T47D (cell line): ENCODE data around the gene SIK3.
"Not testable (repeated sequence)": the region's sequence is repeated elsewhere in the genome, so short reads cannot be mapped to it uniquely, and the experiment has no call there.

Experiments used
- DNase-seq, 2 experiments: peaks; one replicate each; pipeline versions ENCODE4 v3.0.0 to v3.0.0-alpha.2; 2011 to 2012; ENCODE audit warnings: low read depth in 1 of 2, low spot score in 1 of 2
- JUND ChIP-seq: IDR thresholded peaks from 2 replicates; pipeline ENCODE4 v1.6.1; 2012; ENCODE audit warnings: low read depth
- in situ Hi-C: cut with HindIII; loops from 2 replicates; pipeline ENCODE4 v1.10.0; 2016; ENCODE audit warnings: low sequenced_read_pairs, low pct_unique_long_range_greater_than_20kb

The SIK3 gene

DNA sequence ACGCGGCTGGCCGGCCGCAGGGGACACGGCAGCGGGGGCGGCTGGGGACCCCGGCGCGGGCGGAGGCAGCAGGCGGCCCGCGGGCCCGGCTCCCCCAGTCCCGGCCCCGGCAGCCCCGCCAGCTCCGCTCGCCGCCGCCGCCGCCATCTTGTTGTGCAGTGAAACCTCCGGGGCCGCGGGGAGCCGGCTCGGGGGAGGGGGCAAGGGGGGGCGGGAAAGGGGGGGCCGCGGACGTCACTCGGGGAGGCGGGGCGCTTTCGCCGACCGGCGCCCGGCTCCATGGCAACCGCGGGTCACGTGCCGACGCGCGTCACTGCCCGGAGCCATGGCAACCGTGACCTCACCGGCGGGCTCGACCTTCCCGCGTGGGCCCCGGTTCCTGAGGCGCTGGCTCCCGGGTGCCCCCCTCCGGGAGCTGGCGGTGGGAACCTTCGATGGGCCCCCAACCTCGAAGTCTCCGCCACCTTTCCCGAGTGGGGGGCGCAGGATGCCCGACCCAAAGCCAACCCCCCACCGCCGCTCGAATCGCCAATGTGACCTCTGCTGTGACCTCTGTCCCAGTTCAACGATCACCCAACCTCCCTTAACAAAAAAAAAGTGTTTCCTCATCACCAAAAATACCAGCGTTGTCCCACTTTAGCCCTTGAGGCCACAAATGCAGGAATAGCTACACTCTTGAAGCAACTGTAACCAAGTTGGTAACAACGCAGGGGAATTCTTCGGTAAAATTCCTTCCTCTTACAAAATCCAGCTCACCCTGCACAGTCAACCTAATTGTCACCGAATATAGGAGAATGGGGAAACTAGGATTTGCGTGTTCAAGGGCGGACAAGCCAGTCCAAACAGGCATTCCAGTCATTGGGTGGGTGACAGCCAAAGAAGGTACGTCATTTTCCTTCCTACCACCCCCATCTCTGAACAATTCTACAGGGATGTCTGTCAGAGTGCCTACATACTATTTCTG lies at the start of gene SIK3:
Gene SIK3 (minus strand): TSS at position 160 of the 964 bp plus-strand sequence. CDS start 13 bp downstream, at position 147.
- in situ Hi-C loops, result no loop called here
- DNase-seq, result peak; percentile 94 to 98
- no peak for TF ChIP-seq JUND

DNA sequence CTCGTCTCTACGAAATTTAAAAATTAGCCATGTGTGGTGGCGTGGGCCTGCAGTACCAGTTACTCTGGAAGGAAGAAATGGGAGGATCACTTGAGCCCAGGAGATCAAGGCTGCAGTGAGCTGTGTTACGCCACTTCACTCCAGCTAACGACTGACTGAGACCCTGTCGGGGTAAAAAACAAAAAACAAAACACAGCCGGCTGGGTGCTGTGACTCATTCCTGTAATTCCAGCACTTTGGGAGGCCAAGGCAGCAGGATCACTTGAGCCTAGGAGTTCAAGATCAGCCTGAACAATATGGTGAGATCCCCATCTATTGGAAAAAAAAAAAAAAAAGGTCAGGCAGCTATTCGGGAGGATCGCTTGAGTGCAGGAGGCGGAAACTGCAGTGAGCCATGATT lies 48.3 kb upstream of the SIK3 start:
- DNase-seq, result no peak
- in situ Hi-C loops, result no loop called here
- no peak for TF ChIP-seq JUND

DNA sequence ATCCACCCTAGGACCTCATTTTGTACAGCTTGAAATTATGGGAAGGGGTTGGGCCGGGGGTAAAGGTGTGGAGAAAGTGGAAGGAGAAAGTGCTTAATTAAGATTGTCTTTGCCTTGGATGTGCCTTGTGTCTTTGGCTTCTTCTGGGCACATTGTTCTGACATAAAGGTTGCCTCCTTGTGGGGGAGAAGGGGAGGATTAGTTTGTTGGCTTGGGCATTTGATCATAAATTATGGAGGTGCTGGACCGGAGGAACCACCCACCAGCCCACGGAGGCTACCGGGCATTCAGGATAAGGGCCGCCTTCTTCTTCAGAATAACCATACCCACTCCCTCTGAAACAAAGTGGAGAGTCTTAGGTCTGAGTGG lies 47.1 kb upstream of the SIK3 start:
- no peak for TF ChIP-seq JUND
- in situ Hi-C loops, result no loop called here
- DNase-seq, result peak; percentile 75

DNA sequence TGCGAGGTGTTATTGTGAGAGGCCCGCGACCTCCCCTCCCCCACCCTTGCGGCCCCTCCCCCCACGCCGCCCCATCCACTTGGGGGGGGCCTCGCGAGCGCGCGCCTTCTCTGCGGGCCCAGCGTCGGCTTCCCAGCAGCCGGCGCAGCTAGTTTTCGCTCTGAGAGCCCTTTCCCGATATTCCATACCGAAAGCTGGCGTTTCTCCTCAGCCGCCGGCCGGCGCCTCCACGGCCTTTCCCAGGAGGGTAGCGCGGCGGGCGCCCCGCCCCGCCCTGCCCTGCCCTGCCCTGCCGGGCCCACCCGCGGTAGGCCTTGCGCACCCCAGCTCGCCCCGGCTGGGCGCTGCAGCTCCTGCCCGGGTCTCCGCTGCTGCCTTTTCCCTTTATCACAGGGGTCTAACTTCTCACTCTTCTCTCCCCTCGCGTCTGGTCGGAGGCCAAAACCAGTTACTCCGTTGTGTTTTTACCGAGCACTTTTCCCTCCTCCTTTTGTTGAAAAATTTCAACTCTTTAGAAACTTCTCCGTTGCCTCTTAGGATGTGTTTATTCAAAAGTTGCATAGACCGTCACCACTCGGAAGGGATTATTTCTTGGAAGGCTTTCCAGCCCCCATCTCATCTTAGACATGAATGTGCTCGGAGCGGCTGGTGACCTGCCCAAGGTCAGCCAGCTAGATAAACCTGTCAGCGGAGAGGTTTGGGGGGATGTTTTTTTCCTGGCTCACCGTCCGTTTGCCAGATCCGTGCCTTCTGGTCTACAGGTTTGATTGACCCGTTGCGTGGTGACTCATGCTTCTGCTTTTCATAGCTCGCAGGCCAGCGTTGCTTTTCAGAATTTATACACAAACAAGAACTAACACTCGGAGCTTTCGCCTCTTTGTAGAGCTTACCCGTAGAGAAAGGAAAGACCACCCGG lies 46.5 kb upstream of the SIK3 start:
- DNase-seq, result peak; percentile 54 to 66
- 0 out of 2 replicates have a peak, but pooled peaks have one; percentile 12 for TF ChIP-seq JUND
- in situ Hi-C loops, result no loop called here

DNA sequence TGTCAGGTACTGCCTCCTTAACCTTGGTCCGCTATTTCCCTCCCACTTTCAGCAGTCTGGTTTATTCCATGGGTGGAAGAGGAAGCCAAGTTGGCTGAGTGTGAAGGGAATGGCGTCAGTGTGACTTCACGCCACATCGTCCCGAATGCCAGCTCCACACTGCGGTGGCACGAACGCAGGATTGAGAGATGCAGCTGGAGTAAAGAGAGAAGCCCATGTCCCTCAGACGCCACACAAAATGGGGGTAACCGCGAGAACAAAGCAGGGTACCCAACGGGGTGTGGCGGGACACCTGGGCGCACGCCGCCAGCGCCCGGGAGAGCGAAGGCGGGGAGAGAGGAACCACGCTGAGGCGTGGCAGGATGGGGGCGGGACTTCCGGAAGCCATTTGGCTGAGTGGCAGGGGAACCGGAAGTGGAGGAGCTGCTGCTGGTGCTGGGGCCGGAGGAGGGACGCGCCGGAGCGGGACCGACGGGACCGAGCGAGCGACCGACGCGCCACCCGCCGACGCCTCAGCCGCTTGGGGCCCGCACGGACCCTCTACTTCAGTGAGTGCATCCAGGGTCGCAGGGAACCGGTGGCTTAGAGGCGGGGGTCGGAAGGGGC lies 45.7 kb upstream of the SIK3 start, which contains the start of gene PAFAH1B2:
Gene PAFAH1B2 (plus strand): TSS at position 417 of the 606 bp plus-strand sequence. CDS start 8,161 bp downstream, outside the sequence.
- peak; percentile 96 to 98 for DNase-seq
- in situ Hi-C loops, result no loop called here
- no peak for TF ChIP-seq JUND

DNA sequence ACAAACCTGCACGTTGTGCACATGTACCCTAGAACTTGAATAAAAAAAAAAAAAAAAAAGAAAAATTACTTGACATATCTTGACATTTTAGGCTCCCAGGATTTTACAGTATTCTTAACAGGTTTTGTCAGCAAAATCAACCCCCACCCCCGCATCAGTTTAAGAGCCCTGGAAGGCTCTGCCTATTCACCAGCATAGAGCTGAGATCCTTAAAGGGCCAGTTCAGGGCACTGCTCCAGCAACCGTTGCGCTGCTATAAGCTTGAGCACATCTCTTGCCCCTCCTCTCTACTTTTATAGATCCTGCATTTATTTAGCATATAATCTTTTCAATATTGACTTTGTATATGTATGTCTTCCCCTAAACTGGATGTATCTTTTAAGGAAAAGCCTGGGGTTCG lies 45.2 kb upstream of the SIK3 start:
- TF ChIP-seq JUND, result no peak
- in situ Hi-C loops, result no loop called here
- DNase-seq, result peak; percentile 57 to 64

DNA sequence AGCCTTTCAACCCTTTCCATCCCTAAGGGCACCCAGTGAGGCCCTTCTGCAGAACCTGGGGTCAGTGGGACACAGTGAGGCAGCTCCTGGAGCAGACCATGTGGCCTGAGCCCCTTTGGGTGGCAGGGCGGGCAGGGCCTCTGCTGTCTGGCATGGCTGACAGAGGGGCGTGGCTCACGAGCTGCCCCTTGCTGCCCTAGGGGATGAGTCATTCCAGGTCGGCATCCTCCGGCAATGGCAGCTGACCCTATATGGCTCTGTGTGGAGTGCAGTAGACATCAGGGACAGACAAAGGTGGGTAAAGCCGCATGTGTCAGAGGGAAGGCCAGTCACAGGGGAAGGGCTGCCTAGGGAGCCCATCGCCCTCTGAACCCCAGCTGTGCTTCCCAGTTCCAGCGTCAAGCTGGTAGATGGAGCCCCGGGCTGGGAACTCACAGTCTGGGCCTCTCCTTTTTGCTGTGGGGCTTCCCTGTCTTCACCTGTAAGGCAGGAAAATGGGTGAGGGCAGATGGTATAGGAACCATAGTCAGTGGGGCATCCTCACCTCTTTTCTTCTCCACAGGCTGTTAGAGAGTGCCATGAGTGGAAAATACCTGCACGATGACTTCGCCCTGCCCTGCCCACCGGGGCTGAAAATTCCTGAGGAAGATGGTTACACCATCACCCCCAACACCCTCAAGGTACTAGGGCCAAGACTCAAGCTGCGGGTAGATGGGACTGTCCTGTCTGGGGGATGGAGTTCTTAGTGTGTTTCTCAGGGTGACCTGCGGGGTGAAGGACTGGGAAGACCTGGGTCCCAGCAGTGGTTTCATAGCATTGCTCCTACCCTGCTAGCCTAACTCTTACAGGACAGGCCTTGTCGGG lies 39.2 kb upstream of the SIK3 start:
- in situ Hi-C loops, DNase-seq: not testable (repeated sequence)

DNA sequence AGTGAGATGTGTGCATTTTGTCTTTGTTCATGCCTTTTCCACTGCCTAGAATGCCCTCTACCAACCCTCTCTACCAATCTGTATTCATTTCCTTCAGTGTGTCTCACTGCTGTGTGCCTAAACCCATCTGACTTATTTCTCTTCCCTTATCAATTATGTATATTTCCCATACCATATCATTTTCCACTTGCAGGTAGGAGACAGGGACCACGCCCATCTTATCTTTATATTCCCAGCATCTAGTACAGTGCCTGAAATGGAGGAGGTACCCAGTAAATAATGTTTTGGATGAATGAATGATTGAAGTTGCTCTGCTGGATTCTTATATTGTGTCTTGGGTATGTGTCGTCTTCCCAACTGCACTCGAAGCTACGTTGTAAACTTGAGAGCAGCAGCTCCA lies 36.8 kb upstream of the SIK3 start:
- in situ Hi-C loops, DNase-seq: not testable (repeated sequence)

DNA sequence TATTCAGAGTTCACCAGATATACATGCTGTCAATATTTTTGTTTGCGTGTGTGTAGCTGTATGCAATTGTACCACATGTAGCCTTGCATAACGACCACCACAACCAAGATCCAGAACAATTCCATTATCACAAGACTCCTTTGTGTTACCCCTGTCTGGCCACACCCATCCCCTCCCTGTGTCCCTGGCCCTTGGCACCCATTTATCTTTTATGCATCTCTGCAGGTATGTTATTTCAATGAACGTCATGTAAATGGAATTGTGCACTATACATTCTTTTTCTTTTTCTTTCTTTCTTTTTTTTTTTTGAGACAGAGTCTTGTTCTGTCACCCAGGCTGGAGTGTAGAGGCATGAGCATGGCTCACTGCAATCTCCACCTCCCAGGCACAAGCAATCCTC lies 36.2 kb upstream of the SIK3 start:
- no peak for TF ChIP-seq JUND
- DNase-seq, result no peak
- in situ Hi-C loops, result no loop called here

DNA sequence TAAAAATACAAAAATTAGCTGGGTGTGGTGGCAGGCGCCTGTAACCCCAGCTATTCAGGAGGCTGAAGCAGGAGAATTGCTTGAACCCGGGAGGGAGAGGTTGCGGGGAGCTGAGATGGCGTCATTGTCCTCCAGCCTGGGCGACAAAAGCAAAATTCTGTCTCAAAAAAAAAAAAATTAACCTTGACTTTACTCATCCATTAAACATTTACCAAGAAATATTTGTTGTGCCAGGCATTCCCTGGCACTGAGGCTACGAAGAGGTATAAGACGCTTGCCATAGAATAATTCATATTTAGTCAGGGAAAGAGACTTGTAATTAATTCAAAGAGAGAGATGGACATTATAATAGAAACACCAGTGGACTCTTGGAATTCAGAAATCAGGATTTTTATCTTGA lies 32.7 kb upstream of the SIK3 start:
- in situ Hi-C loops, result no loop called here
- DNase-seq, result no peak
- no peak for TF ChIP-seq JUND

DNA sequence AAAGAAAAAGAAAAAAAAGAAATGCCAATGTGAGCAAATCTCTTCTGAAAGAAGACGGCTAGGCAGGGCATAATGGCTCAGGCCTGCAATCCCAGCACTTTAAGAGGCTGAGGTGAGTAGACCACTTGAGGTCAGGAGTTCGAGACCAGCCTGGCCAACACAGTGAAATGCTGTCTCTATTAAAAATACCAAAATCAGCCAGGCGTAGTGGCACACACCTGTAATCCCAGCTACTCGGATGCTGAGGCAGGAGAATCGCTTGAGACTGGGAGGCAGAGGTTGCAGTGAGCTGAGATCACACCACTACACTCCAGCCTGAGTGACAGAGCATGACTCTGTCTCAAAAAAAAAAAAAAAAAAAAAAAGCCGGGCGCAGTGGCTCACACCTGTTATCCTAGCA lies 32.2 kb upstream of the SIK3 start:
- in situ Hi-C loops, DNase-seq: not testable (repeated sequence)

DNA sequence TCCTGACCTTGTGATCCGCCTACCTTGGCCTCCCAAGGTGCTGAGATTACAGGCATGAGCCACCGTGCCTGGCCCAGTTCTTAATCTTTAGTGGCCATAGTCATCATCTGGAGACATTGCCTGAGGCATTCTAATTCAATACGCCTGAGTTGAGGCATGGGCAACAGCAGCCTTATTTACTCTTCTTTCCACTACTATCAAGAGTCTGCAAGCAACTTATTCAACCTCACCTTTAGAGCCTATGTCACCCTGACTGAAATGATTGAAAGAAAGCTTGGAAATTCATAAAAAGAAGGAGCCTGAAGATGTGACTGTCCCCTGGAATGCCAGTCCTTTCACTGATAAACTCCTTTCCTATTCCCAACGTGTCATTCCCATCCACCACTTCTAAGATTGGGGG lies 30.1 kb upstream of the SIK3 start:
- DNase-seq, result no peak
- no peak for TF ChIP-seq JUND
- in situ Hi-C loops, result no loop called here
